Measurements from ENCODE around the gene LRRFIP2.
"Not testable (repeated sequence)": the region's sequence is repeated elsewhere in the genome, so short reads cannot be mapped to it uniquely, and the experiment has no call there.

The LRRFIP2 gene

DNA sequence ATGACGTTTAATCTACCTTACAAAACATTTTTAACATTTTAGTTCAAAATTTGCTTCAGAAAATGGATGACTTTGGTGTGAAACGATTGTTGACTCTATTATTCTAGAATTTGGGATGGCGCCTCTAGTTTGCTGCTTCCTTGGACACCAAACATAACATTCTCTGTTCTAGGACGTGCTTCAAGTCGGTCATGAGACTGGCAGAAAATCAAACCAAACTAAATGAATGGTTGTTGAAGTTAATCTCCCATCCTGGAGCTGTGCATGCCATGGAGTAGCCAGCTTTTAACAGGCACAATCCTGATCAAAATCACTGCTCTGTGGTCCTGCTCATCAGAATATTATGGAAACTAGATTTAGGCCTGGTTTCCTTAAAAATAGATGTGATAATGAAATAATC lies 9.6 kb upstream of the LRRFIP2 start:
- DNase-seq (ENCODE audit: low spot score) = peak; percentile 67

DNA sequence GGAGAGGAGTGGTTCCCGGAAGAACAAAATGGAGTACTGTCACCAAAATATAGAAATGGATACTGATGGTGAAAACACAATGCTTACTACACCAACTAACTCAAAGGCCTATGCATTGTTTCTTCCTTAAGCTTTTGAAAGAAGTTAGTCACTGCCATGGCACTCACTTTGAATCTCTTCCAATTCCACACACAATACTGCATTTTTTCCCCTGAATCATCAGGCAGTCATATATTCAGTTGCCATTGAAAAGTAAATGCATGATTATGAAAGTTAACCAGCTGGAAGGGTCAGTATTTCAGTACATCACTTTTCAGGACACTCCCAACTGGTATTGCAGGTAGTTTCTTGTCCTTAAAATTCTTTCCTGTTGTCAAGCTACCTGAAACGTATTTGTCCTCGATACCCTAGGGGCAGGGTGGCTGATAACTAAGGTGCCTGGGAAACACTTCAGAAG lies 9.0 kb upstream of the LRRFIP2 start:
- DNase-seq (ENCODE audit: low spot score) = peak; percentile 68

GRCh38 chr3:37182816-37183215 lies 8.4 kb upstream of the LRRFIP2 start:
- DNase-seq (ENCODE audit: low spot score) = no peak

GRCh38 chr3:37181756-37182155 lies 7.4 kb upstream of the LRRFIP2 start:
- DNase-seq (ENCODE audit: low spot score) = no peak

- DNase-seq (ENCODE audit: low spot score) = no peak
These were observed 5.0 kb upstream of the LRRFIP2 start for GRCh38 chr3:37179144-37179967.

DNA sequence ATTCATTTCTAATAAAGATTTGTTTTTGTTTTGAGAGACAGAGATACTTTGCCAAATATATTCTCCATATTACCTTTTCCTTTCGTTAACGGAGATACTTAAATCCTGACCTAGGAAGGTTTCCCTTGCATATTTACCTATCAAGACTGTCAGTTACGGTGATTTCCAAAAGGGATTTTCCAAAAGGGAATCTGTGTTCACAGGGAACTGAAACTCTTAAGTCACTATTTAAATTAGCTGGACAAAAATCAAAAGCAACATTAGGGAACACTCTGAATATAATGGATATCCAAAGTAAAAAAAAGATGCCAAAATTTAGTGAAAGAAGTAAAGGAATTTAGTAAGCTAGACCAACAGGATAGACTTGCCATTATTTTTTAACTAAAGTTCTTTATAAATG lies 576 bp downstream of the LRRFIP2 start:
- DNase-seq (ENCODE audit: low spot score) = no peak

DNA sequence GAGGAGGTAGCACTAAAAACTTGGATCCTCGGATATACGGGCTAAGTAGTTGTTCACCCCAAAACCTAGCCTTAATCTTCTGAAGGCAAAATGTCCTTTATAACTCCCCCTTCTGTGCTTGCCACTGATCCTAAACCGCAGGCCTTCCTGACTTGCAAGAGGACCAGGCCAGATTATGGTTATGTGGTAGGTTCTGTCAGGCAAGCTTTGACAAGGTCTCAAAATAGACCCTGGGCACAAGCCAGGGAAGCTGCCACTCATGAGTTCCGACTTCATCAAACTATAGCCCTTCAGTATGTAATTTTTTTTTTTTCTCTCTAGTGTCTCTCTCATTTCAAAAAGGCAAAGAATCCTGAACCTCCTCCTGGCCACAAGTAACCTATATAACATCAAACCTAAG lies 3.2 kb downstream of the LRRFIP2 start:
- DNase-seq (ENCODE audit: low spot score) = no peak

DNA sequence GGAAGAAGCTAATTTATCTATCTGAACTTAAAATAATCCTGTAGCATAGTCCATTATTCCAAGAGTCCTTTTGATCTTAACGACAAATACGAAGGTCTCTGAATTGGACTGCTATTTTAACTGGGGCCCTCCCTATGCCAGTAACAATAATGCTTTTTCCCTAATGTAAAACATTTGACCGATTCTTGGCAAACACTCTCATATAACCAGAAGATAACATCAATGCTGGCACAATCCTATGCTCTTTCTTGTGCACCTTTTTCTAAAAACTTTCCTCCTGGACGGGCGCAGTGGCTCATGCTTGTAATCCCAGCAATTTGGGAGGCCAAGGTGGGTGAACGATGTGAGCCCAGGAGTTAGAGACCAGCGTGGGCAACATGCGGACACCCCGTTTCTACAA lies 3.9 kb downstream of the LRRFIP2 start:
- no peak for DNase-seq (ENCODE audit: low spot score)

GRCh38 chr3:37170060-37170459 lies 4.3 kb downstream of the LRRFIP2 start:
- DNase-seq (ENCODE audit: low spot score) = no peak

DNA sequence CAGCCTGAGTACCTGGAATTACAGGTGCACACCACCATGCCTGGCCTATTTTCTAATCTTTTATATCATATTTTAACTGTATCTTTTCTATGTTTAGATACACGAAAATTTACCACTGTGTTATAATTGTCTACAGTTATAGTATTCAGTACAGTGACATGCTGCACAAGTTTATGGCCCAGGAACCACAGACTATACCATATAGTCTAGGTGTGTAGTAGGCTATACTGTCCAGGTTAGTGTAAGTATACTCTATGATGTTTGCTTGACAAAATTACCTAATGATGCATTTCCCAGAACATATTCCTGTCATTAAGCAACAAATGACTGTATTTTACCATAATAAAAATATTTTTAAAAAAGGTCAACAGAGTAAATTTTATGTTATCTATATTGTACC lies 5.5 kb downstream of the LRRFIP2 start:
- DNase-seq (ENCODE audit: low spot score) = no peak

DNA sequence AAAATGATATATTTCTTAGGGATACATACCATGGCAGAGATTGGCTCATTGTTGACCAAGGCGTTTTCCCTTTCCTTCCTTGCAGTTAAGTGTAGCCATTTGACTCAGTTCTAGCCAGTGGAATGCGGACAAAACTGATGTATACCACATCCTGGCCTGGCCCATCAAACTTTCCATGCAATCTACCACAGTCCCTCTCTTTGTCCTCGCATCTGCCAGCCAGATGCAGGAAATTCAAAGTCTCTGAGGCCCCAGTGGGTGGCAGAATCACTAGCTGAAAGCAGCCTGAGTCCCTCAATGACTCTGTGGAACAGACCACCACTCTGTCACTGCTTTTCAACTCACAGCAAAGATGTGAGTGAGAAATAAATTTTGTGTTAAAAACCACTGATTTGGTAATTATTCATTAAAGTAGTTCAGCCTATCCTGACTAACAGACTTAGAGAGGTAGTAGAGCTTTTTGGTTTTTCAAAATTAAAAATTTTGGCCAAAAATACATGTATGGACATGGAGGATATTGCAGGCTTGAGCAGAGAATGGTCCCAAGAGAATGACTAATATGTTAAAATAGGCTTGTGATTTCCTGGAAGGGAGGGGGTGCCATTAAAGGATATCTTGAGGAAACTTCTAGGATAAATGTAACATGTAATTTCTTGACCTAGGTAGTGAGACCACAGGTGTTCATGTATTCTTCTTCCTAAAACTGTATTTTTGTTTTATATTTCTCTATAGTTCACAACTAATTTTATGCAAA lies 10.9 kb downstream of the LRRFIP2 start:
- peak; percentile 72 for DNase-seq (ENCODE audit: low spot score)

DNA sequence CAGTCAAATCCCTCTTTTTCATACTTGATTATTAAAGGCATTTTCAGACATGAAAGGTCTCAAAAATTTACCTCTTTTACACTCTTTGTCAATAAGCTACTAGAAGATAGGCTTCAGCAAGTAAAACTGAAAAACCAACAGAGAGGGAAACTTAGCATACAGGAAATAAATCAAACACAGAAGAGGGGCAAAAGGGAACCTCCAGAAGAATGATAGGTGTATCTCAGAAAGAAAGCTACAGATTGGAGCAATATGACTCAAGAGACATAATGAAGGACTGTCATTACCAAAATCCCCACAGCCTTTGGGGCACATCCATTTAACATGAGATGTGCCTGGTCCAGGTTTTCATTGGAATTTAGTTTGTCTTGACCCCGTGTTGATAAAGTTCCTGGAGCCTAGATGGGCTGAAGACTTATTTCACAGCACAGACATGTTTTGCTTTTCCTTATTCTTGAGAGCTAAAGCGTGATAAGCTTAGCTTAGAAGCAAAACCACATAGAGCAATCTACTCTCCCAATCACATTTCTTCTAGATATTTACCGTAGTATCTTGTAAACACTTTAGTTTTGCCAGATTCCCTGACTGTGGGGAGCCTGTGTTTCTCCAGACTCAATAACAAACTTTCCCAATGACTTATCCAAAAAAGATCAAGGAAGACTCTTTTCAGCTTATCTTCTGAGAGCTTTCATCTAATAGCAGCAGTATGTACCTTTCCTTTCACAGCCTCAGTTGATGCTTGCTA lies 11.7 kb downstream of the LRRFIP2 start:
- DNase-seq (ENCODE audit: low spot score) = no peak

DNA sequence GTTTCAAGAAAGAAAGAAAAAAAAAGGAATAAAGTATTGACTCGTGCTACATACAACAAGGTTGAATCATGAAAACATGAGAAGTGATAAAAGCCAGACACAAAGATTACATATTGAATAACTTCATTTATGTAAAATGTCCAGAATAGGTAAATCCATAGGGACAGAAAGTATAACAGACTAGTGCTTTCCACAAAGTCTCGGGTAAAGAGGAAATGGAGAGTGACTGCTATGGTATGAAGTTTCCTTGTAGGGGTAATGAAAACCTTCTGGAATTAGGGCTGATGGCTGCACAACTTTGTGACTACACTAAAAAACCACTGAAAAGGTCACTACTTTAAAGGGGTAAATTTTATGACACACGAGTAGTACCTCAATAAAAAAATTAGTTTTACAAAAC lies 13.0 kb downstream of the LRRFIP2 start:
- DNase-seq (ENCODE audit: low spot score) = no peak

DNA sequence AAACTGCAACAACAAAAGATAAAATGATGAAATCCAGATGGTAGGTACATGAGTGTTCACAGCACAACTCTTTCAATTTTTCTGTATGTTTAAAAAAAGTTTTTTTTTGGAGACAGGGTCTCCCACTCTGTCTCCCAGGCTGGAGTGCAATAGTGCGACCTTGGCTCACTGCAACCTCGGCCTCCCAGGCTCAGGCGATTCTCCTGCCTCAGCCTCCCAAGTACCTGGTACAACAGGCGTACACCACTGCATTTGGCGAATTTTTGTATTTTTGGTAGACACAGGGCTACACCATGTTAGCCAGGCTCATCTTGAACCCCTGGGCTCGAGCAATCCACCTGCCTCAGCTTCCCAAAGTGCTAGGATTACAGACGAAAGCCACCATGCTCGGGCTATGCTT lies 18.6 kb downstream of the LRRFIP2 start:
- no peak for DNase-seq (ENCODE audit: low spot score)

GRCh38 chr3:37154668-37155314 lies 19.6 kb downstream of the LRRFIP2 start:
- DNase-seq (ENCODE audit: low spot score) = no peak

DNA sequence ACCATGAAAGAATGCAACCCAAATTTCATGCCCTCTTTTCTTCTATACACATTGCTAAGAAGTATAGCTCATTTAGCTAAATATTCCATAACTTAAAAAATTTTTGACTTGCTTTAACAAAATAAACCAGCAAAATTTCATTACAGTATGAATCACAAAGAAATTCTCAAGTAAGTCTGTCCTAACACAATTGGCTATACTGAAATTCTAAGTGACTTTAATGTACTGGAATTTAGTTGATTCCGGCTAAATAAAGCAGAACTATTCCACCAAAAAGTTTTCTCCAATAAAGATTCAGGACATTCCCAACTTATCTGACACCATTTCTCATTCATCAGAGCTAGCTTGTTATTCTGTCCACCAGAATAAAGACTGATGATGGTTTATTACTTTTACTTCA lies 23.8 kb downstream of the LRRFIP2 start:
- no peak for DNase-seq (ENCODE audit: low spot score)

GRCh38 chr3:37149257-37149656 lies 25.1 kb downstream of the LRRFIP2 start:
- no peak for DNase-seq (ENCODE audit: low spot score)

GRCh38 chr3:37148208-37148607 lies 26.2 kb downstream of the LRRFIP2 start:
- no peak for DNase-seq (ENCODE audit: low spot score)

GRCh38 chr3:37147666-37148065 lies 26.7 kb downstream of the LRRFIP2 start:
- DNase-seq (ENCODE audit: low spot score) = no peak

GRCh38 chr3:37146927-37147326 lies 27.5 kb downstream of the LRRFIP2 start:
- DNase-seq (ENCODE audit: low spot score) = not testable (repeated sequence)

DNA sequence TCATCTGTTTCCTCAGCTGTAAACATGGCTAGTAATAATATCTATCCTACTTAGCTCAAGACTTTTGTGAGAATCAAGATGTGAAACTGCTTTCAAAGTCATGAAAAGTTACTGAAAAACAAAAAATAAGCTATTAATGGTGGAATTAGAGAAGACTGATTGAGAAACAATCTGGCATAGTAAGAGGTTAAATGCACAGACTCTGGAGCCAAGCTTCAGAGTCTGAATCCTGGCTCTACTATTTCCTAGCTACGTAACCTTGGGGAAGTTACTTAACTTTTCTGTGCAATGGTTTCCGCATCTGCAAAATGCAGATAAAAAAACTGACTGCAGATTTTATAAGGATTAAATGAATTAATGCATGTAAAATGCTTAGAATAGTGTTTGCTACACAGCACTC lies 28.8 kb downstream of the LRRFIP2 start:
- no peak for DNase-seq (ENCODE audit: low spot score)

DNA sequence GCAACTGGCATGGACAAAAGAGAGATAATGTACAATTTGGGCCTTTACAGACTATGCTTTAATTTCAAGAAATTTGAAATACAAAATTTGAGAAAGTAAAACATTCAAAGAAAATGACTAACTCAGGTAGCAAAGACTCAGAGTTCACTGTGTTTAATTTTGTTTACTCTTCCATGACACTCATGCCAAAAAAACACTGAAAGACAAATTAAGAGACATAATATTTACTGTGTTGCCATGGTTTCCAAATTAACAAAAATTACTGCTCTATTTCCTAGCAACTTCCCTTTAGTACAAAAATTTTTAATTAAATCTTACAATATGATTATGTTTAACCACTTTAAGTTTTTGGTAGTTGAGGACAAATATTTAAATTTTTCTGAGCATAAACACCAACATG lies 29.6 kb downstream of the LRRFIP2 start:
- DNase-seq (ENCODE audit: low spot score) = no peak

Measured in COLO829 (cell line).